Measurements from ENCODE around the gene NPPC. TPM values are rescaled to one million over a fixed set of nuclear protein-coding genes. Genes with fewer than 3 reads are reported as not detected.

NPPC gene
- total RNA-seq, 2 donors from 2014 or later = 3.2 TPM; not detected in 1

DNA sequence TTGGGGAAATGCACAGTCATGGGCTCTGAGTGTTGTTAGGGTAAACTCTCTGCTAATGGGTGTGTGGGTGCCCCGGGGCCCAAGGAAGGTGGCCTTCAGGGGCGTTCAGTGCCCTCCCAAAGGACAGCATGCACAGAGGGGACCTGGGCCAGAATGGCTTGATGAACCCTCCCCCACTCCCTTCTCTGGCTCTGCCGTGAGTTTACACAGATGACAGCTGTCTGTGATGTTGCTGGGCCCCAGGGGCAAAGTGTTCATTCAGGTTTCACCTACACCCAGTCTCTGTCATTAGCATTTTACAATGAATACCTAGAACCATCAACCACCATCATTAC, 3.2 kb downstream of the NPPC start:
- DNase-seq = no peak
- no peak overlapping the region for H3K9ac ChIP-seq (ENCODE audit: low read depth in 2 of 2, low read length in 2 of 2)
- no peaks in the 10 kb centered on the region for H3K9me3 ChIP-seq
- no peak overlapping the region for H3K27ac ChIP-seq
- TF ChIP-seq, protein P1, sequence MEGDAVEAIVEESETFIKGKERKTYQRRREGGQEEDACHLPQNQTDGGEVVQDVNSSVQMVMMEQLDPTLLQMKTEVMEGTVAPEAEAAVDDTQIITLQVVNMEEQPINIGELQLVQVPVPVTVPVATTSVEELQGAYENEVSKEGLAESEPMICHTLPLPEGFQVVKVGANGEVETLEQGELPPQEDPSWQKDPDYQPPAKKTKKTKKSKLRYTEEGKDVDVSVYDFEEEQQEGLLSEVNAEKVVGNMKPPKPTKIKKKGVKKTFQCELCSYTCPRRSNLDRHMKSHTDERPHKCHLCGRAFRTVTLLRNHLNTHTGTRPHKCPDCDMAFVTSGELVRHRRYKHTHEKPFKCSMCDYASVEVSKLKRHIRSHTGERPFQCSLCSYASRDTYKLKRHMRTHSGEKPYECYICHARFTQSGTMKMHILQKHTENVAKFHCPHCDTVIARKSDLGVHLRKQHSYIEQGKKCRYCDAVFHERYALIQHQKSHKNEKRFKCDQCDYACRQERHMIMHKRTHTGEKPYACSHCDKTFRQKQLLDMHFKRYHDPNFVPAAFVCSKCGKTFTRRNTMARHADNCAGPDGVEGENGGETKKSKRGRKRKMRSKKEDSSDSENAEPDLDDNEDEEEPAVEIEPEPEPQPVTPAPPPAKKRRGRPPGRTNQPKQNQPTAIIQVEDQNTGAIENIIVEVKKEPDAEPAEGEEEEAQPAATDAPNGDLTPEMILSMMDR (IDR thresholded peaks at IDR 0.05) = no peak
- intact Hi-C loops (cut with DNase I) = loop anchor here (5.0 kb wide), 1 partner anchor 404 kb away; no protein-coding TSS in a partner anchor
- no peak overlapping the region for H3K4me3 ChIP-seq
- no peaks in the 10 kb centered on the region for H3K36me3 ChIP-seq
- peaks cover 41% of the 10 kb centered on the region for H3K27me3 ChIP-seq
- H3K4me1 ChIP-seq = peaks cover 9% of the 10 kb centered on the region

DNA sequence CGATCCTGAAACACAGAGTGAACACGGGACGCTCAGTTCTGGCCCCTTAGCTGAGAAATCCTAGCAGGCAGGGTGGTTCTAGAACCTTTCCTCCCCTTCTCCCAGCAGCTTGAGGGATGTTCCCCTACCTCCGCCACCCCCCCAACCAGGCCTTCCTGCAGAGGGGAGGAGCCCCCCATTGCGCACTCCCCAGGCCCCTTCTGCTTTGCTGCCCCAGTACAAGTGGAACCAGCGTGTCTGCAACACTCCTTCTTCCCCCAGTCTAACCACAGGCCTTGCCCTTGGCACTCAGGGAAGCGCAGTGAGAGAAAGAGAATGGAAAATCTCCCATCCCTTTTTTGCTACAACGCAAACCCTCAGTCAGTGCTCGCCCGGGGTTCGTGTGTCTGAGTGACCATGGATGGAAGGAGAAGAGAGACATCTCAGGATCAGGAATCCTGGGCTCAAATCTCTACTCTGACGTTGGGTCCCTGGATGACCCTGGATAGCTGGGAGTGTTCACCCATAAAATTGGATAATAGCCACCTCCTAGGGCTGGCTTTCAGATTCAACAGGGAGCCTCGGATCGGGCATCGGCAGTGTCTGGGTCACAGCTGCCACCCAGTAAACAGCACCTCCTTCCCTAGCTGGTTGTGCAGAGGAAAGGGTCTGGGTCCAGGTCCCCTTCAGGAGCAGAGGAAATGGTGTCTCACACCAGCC, 3.7 kb downstream of the NPPC start:
- Histone ChIP-seq H3K36me3 (no peaks in the 10 kb centered on the region), H3K9ac (ENCODE audit: low read depth in 2 of 2, low read length in 2 of 2) (no peak overlapping the region), H3K9me3 (no peaks in the 10 kb centered on the region), H3K4me1 (peaks cover 9% of the 10 kb centered on the region), H3K4me3 (no peak overlapping the region), H3K27me3 (peaks cover 36% of the 10 kb centered on the region), H3K27ac (no peak overlapping the region)
- intact Hi-C loops (cut with DNase I) = loop anchor here (5.0 kb wide), 1 partner anchor 405 kb away; no protein-coding TSS in a partner anchor
- DNase-seq = no peak
- TF ChIP-seq, protein P1 (IDR thresholded peaks at IDR 0.05) = no peak

DNA sequence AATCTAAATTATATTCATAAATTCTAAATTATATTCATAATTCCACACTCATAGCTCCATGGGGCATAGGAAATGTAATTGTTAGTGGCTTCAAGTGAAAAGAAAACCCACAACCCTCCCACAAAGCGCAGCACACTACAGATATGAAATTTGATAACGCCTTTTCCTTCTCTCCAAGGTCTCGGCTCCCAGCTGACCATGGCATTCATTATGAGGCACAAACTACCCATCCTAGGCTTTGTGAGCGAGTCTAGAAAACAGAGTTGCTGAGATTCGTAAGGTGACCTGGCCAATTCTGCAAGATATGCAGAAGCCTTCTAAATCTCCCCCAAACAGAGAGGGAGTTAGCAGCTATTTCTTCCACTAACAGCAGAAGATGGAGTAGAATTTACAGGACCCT, 5.4 kb downstream of the NPPC start:
- Histone ChIP-seq H3K9me3 (no peaks in the 10 kb centered on the region), H3K9ac (ENCODE audit: low read depth in 2 of 2, low read length in 2 of 2) (no peak overlapping the region), H3K27ac (no peak overlapping the region), H3K4me1 (peaks cover 5% of the 10 kb centered on the region), H3K4me3 (no peak overlapping the region), H3K27me3 (peaks cover 19% of the 10 kb centered on the region), H3K36me3 (no peaks in the 10 kb centered on the region)
- no peak for DNase-seq
- intact Hi-C loops (cut with DNase I) = loop anchor here (5.0 kb wide), 1 partner anchor 407 kb away; no protein-coding TSS in a partner anchor
- TF ChIP-seq, protein P1 (IDR thresholded peaks at IDR 0.05) = no peak

DNA sequence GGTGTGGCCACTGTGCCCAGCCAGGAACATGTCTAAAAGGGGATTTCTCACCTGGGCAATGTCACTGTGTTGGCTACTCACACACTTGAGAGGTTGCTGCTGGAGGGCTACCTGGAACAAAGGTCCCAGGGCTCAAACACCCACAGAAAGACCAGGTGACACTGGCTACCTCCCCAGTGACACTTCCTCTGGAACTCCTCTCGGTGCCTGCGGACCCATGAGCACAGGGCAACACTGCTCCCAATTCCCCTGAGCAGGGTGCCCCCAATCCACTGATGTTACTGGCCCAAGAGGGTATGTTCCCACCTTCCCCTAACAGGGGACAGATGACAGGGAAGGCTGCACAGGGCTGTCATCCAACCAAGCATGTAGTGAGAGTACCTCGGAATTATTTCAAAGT, 5.8 kb downstream of the NPPC start:
- no peak overlapping the region for H3K9ac ChIP-seq (ENCODE audit: low read depth in 2 of 2, low read length in 2 of 2)
- H3K4me1 ChIP-seq = peaks cover 1% of the 10 kb centered on the region
- TF ChIP-seq, protein P1 (IDR thresholded peaks at IDR 0.05) = no peak
- no peak overlapping the region for H3K4me3 ChIP-seq
- intact Hi-C loops (cut with DNase I) = loop anchor here (5.0 kb wide), 1 partner anchor 407 kb away; no protein-coding TSS in a partner anchor
- H3K27ac ChIP-seq = no peak overlapping the region
- no peak for DNase-seq
- peaks cover 15% of the 10 kb centered on the region for H3K27me3 ChIP-seq
- no peaks in the 10 kb centered on the region for H3K36me3 ChIP-seq
- no peaks in the 10 kb centered on the region for H3K9me3 ChIP-seq

DNA sequence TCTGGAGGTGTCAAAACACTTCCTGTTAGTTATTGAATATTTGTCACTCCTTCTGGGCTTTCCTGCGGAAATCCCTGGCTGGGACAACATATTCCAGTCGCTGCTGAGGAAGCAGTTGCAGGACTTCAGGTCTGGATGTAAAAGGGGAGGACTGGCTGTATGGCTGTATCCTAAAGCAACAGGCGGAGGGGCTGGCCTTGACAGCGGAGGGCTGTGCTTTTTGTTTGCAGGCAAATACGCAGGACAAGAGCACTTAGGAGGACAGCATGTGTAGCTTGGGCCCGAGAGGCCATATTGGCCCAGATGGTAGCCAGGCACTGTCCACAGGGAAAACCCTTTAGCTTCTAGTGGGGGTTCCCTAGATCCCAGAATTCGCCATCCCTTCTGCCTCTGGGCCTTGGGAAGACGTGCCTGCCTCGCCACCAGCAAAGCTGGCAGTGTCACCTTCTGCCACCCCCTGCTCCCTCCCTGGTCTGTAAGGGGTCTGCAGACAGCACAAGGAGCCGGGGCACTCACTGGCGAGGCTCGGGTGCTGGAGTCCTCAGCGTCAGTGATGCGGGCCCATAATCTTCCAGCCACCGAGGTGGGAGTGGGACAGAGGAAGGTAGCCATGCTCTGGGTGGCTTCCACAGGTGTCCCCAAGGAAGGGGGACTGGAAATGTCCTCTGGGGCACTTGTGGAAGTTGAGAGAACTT, 6.7 kb downstream of the NPPC start:
- Histone ChIP-seq H3K9me3 (no peaks in the 10 kb centered on the region), H3K27ac (no peak overlapping the region), H3K27me3 (peaks cover 7% of the 10 kb centered on the region), H3K9ac (ENCODE audit: low read depth in 2 of 2, low read length in 2 of 2) (no peak overlapping the region), H3K36me3 (no peaks in the 10 kb centered on the region), H3K4me3 (no peak overlapping the region), H3K4me1 (no peaks in the 10 kb centered on the region)
- TF ChIP-seq, protein P1 (IDR thresholded peaks at IDR 0.05) = no peak
- intact Hi-C loops (cut with DNase I) = loop anchor here (5.0 kb wide), 1 partner anchor 408 kb away; no protein-coding TSS in a partner anchor
- no peak for DNase-seq

All from colonic mucosa (tissue), 4 donors.